Astrocyte of the cerebellum (primary cell): Measurements from ENCODE around the gene AQR.

Experiments
- DNase-seq: peaks from one replicate; pipeline ENCODE4 v3.0.0-alpha.2; 2011; ENCODE audit warnings: low read depth
- H3K4me3 ChIP-seq: 2 replicates; pipeline ENCODE4 v1.5.1; 2011; ENCODE audit warnings: mild to moderate bottlenecking, low read depth, low read length, moderate library complexity
- in situ Hi-C: cut with HindIII; loops from 2 replicates; pipeline ENCODE4 v1.10.0; 2017; ENCODE audit warnings: low sequenced_read_pairs
- TF ChIP-seq, protein P1 (sequence below): IDR thresholded peaks from 2 replicates; pipeline ENCODE4 v1.5.1; 2012; ENCODE audit warnings: low read length, low read depth, moderate library complexity, mild to moderate bottlenecking; ENCODE audit errors: missing control alignments

The AQR gene

DNA sequence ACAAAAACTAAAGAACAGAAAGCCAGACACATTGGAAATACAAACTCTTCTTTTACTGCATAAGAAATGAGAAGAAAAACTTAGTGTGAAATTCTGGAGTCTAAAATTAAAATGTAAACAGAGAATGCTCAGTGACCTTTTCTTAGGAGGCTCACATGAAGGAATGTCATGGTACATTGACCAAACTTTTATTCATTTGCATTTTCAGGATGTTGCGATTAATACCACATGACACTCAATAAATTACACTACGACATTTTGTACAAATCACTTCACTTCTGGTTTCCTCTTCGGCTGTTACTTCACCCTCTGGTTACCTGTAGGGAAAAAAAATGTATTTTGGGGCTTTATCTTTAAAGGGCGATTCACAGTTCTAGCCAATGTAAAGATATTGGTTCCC lies 117.8 kb downstream of the AQR start:
- H3K4me3 ChIP-seq, result no peak overlapping the region
- TF ChIP-seq, protein P1, sequence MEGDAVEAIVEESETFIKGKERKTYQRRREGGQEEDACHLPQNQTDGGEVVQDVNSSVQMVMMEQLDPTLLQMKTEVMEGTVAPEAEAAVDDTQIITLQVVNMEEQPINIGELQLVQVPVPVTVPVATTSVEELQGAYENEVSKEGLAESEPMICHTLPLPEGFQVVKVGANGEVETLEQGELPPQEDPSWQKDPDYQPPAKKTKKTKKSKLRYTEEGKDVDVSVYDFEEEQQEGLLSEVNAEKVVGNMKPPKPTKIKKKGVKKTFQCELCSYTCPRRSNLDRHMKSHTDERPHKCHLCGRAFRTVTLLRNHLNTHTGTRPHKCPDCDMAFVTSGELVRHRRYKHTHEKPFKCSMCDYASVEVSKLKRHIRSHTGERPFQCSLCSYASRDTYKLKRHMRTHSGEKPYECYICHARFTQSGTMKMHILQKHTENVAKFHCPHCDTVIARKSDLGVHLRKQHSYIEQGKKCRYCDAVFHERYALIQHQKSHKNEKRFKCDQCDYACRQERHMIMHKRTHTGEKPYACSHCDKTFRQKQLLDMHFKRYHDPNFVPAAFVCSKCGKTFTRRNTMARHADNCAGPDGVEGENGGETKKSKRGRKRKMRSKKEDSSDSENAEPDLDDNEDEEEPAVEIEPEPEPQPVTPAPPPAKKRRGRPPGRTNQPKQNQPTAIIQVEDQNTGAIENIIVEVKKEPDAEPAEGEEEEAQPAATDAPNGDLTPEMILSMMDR, result no peak
- DNase-seq, result no peak
- in situ Hi-C loops, result no loop called here

DNA sequence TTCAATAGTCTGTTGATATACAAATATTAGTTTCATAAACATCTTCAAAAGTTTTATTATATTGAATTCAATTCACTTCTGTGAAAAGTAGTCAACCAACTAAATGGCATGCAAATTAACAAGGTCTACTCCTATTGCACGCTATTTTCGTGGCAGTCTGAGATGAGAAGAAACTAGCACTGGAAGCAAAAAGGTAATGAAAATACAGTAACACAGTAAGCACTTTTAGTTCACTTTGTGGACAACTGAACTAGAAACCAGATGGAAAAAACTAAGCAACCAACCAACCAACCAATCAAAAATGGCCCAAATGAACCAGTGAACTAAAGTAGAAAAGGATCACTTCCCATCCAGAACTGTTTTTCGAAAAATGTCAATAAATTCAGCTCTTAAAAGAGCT lies 118.5 kb downstream of the AQR start:
- TF ChIP-seq, protein P1, result no peak
- H3K4me3 ChIP-seq, result no peak overlapping the region
- DNase-seq, result no peak
- in situ Hi-C loops, result no loop called here

DNA sequence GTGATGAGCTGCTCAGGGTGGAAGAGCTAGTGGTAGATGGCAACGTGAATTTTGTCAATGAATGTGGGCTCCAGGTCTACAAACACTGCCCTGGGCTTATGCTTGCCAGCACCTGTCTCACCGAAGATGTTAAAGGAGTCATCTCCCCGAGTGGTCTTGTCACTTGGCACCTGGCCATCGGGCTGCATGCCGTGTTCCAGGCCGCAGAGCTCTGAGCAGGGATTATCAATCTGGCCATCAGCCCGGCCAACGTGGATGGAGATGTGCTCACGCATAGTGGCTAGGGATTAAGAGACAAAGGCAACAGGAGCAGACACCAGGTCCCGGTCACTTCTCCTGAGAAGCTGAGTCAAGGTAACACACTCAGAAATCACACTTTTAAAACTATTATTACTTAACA lies 119.4 kb downstream of the AQR start:
- no peak for DNase-seq
- H3K4me3 ChIP-seq, result no peak overlapping the region
- in situ Hi-C loops, result no loop called here
- TF ChIP-seq, protein P1, result no peak

DNA sequence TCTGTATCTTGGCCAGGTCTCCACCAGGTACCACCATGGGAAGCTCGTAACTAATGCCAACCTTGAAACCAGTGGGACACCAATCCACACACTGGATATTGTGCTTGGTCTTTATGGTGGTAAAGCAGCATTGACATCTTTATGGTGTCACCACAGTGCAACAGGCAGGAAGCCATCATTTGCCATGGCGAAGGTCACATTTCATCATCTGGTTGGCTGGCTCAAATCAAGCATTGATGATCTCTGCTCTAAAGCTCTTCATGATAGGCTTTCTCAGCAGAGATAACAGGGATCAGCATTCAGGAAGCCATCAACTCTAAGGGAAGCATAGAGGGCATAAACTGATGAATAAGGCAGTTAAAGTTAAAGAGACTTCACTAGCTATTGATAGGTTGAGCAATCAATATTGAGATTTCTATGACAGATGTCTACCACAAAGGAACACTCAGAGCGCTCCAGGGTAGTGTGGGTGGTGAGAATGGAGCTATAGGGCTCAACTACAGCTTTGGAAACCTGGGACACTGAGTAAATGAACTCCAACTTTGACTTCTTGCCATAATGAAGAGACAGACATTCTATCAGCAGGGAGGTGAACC lies 120.1 kb downstream of the AQR start:
- in situ Hi-C loops, result no loop called here
- H3K4me3 ChIP-seq, result no peak overlapping the region
- DNase-seq, result no peak
- TF ChIP-seq, protein P1, result no peak

- no peak for DNase-seq
- in situ Hi-C loops, result no loop called here
- TF ChIP-seq, protein P1, result no peak
- H3K4me3 ChIP-seq, result no peak overlapping the region
These were observed 121.9 kb downstream of the AQR start for GRCh38 chr15:34847598-34847997.

DNA sequence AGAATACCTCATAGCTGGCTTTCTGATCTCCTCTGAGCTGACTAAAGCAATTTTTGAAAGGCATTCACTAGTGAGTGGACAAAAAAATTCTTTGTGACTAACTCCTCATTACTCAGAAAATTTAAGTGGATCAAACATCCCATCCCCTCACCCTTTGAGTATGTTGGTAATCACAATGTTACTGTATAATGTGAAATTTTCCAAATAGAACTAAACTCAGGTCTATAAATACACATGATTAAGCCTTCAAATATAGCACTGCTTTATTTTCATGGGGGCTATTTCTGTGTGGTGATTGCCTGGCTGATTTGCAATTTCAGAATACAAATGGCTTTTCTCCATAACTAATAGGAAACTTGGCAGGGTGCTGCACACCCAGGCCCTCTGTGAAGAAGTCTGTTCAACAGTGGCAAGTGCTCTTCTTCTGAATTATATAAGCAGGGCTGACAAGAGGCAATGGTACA lies 128.2 kb downstream of the AQR start:
- DNase-seq, result no peak
- no peak overlapping the region for H3K4me3 ChIP-seq
- TF ChIP-seq, protein P1, result no peak
- in situ Hi-C loops, result no loop called here
